A549 (cell line): ENCODE measurements around the gene TTYH2. TPM values are rescaled to one million over a fixed set of nuclear protein-coding genes. Genes with fewer than 3 reads are reported as not detected.
A peak's percentile ranks its signal among the peaks of the same experiment; 100 is the strongest.

Source experiments
- ATAC-seq, 2 experiments: fragments of 200-7000 bp in 1 of 2; fragments of >200 bp in 1 of 2; cut with Nextera tagmentation in 1 of 2; cut with Tn5 transposase in 1 of 2; 3 replicates each; pipeline versions ENCODE4 v1.8.0 to v1.9.1; 2018 to 2020; ENCODE audit warnings: mild to moderate bottlenecking in 1 of 2, moderate library complexity in 1 of 2
- CTCF ChIA-PET: fragments of 300-600 bp; sonication (Branson Sonifier 250); formaldehyde crosslinking; extraction: SDS; loops from one replicate; lab custom pipeline; 2021; ENCODE audit warnings: antibody characterized with exemption, inconsistent platforms; lab: Yijun Ruan, JAX
- POLR2A ChIA-PET: fragments of 350-600 bp; formaldehyde crosslinking; extraction: SDS; loops from one replicate; lab custom pipeline; 2021; ENCODE audit warnings: antibody characterized with exemption, inconsistent platforms; lab: Yijun Ruan, JAX
- DNase-seq, 2 experiments: peaks; one replicate each; pipeline versions ENCODE4 v3.0.0 to v3.0.0-alpha.2; 2011 to 2016; ENCODE audit warnings: low read depth in 1 of 2, low spot score in 1 of 2
- FAIRE-seq: peaks from 2 replicates; lab custom pipeline; 2011; peaks lifted over from hg19 to GRCh38; lab: Jason Lieb, UNC
- H3K27ac ChIP-seq, 2 experiments: fragments of >200 bp; sonication (Bioruptor Twin); formaldehyde crosslinking; 3 replicates each; pipeline ENCODE4 v1.5.1; 2016 to 2017
- H3K4me1 ChIP-seq: fragments of >200 bp; sonication (Bioruptor Twin); formaldehyde crosslinking; 3 replicates; pipeline ENCODE4 v1.6.1; 2016
- H3K4me2 ChIP-seq: fragments of >200 bp; sonication (Bioruptor Twin); formaldehyde crosslinking; 3 replicates; pipeline ENCODE4 v1.6.1; 2016
- H3K4me3 ChIP-seq: fragments of >200 bp; sonication (Bioruptor Twin); formaldehyde crosslinking; 3 replicates; pipeline ENCODE4 v1.5.1; 2016
- H3K9me3 ChIP-seq: fragments of >200 bp; sonication (Bioruptor Twin); formaldehyde crosslinking; 3 replicates; pipeline ENCODE4 v1.6.1; 2016
- BHLHE40 ChIP-seq: IDR thresholded peaks from 2 replicates; pipeline ENCODE4 v1.6.1; 2012; ENCODE audit warnings: low read depth, low read length, inconsistent platforms
- CEBPB ChIP-seq, 2 experiments: fragments of >200 bp in 1 of 2; sonication (Bioruptor Twin) in 1 of 2; formaldehyde crosslinking in 1 of 2; IDR thresholded peaks; 2 replicates each; pipeline ENCODE4 v1.6.1; 2012 to 2016
- CHD2 ChIP-seq: fragments of 150-350 bp; IDR thresholded peaks from 2 replicates; pipeline ENCODE4 v1.6.1; 2014; ENCODE audit warnings: low read length; ENCODE audit not compliant: partially characterized antibody
- CHD4 ChIP-seq: fragments of 200-600 bp; sonication (generic); IDR thresholded peaks from 2 replicates; pipeline ENCODE4 v1.6.1; 2016; ENCODE audit warnings: antibody characterized with exemption, mild to moderate bottlenecking, borderline replicate concordance
- EHF ChIP-seq: fragments of 250-450 bp; sonication (Bioruptor Pico); IDR thresholded peaks from 2 replicates; pipeline ENCODE4 v1.5.0; 2020; ENCODE audit warnings: mild to moderate bottlenecking
- EP300 ChIP-seq, 2 experiments: fragments of >200 bp; sonication (Bioruptor Twin); formaldehyde crosslinking; IDR thresholded peaks; 2 replicates in 1 of 2; 3 replicates in 1 of 2; pipeline ENCODE4 v1.6.1; 2016 to 2017
- FOSB ChIP-seq: fragments of 250-450 bp; sonication (Bioruptor Pico); IDR thresholded peaks from 2 replicates; pipeline ENCODE4 v1.5.0; 2020; ENCODE audit warnings: mild to moderate bottlenecking, moderate library complexity
- GATA3 ChIP-seq: IDR thresholded peaks from 2 replicates; pipeline ENCODE4 v1.6.1; 2012; ENCODE audit warnings: borderline replicate concordance
- HMGXB4 ChIP-seq: fragments of 250-450 bp; sonication (Bioruptor Pico); IDR thresholded peaks from 2 replicates; pipeline ENCODE4 v1.5.0; 2021; ENCODE audit warnings: mild to moderate bottlenecking, moderate library complexity, borderline replicate concordance
- JUN ChIP-seq, 2 experiments: fragments of >200 bp; sonication (Bioruptor Twin); formaldehyde crosslinking; IDR thresholded peaks; 2 replicates in 1 of 2; 3 replicates in 1 of 2; pipeline ENCODE4 v1.6.1; 2016 to 2017
- MAZ ChIP-seq: fragments of 150-350 bp; IDR thresholded peaks from 2 replicates; pipeline ENCODE4 v1.6.1; 2014; ENCODE audit warnings: antibody characterized with exemption, low read depth, low read length, borderline replicate concordance
- NR3C1 ChIP-seq: fragments of >200 bp; sonication (Bioruptor Twin); formaldehyde crosslinking; IDR thresholded peaks from 3 replicates; pipeline ENCODE4 v1.6.1; 2017
- POLR2A ChIP-seq: IDR thresholded peaks from 2 replicates; pipeline ENCODE4 v1.6.1; 2012; ENCODE audit warnings: mild to moderate bottlenecking, low read length
- POLR2AphosphoS2 ChIP-seq: conservative IDR thresholded peaks from 2 replicates; pipeline ENCODE4 v1.6.1; 2012; ENCODE audit warnings: low read length, improper control_type of control experiment, inconsistent platforms
- RFX5 ChIP-seq: fragments of 450-650 bp; IDR thresholded peaks from 2 replicates; pipeline ENCODE4 v1.7.1; 2014; ENCODE audit warnings: antibody characterized with exemption, mild to moderate bottlenecking, moderate library complexity
- RNF2 ChIP-seq: fragments of 200-600 bp; sonication (generic); IDR thresholded peaks from 2 replicates; pipeline ENCODE4 v1.6.1; 2016; ENCODE audit warnings: low read depth, mild to moderate bottlenecking, antibody characterized with exemption, moderate library complexity, borderline replicate concordance
- SREBF2 ChIP-seq: fragments of 450-650 bp; IDR thresholded peaks from 2 replicates; pipeline ENCODE4 v1.6.1; 2014; ENCODE audit warnings: mild to moderate bottlenecking, moderate library complexity
- ZFP36 ChIP-seq: fragments of 450-650 bp; IDR thresholded peaks from 2 replicates; pipeline ENCODE4 v1.6.1; 2014; ENCODE audit warnings: borderline replicate concordance; ENCODE audit not compliant: partially characterized antibody
- ZNF302 ChIP-seq: fragments of 250-450 bp; sonication (Bioruptor Pico); IDR thresholded peaks from 2 replicates; pipeline ENCODE4 v1.9.0; 2021; ENCODE audit warnings: inconsistent platforms, mild to moderate bottlenecking, moderate library complexity
- ZSCAN20 ChIP-seq: fragments of 250-450 bp; sonication (Bioruptor Pico); IDR thresholded peaks from 2 replicates; pipeline ENCODE4 v1.8.0; 2022; ENCODE audit warnings: mild to moderate bottlenecking, moderate library complexity
- WGBS: methylation state at CpG from one replicate; pipeline ENCODE4 v1.1.6; 2017; ENCODE audit errors: missing lambda C conversion rate; 5-methylcytosine and 5-hydroxymethylcytosine counted together
- polyA plus RNA-seq, 4 experiments: library from polyadenylated mRNA; depleted of rRNA in 3 of 4; stranded (reverse); fragments of >200 nt; fragmentation: RNase III in 1 of 4; extraction: RNeasy Plus Mini Kit Qiagen cat#74134 plus additional on column Dnase treatment in 1 of 4; gene quantifications; 2 replicates in 3 of 4; 3 replicates in 1 of 4; pipeline ENCODE4 v1.2.3, GENCODE V29; 2011 to 2017

The TTYH2 gene
- polyA plus RNA-seq, 2 of the 4 experiments (the other 2 are of a cell fraction), result 1.4 to 1.7 TPM

DNA sequence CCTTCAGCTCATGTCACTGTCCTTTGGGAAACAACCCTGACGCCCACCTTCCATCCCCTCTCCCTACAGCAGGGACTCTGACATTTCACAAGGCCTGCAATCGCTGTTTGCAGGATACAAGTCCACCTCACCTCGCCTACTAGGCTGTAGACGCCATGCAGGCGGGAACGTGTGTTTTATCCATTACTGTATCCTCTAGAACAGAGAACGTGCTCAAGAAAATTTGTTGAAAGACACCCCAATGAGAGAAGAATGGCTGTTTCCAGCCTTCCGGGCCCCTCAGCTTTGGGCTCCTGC, 1.5 kb upstream of the TTYH2 start:
- Histone ChIP-seq H3K9me3 (no peaks in the 10 kb centered on the region), H3K4me1 (peaks cover 42% of the 10 kb centered on the region; the same call in 2 of the 3 replicates), H3K4me2 (no peak overlapping the region), H3K27ac (no peak overlapping the region), H3K4me3 (no peak overlapping the region)
- WGBS, result 90% methylated on average over 8 of the region's 8 CpGs
- ChIA-PET CTCF (interaction anchor here (0.6 to 8.6 kb wide), 8 partner anchors 10 to 245 kb away, joined by 3 to 62 read pairs (median 4); partner anchors contain the start of gene BTBD17), POLR2A (no interaction called here)
- no peak for FAIRE-seq
- TF ChIP-seq ZFP36 (no peak), ZNF302 (CRISPR knock-in tag) (no peak), POLR2AphosphoS2 (peak; percentile 61), RNF2 (no peak)
- no peak for DNase-seq
- peak in 1 of 2 experiments; percentile 2; a peak in 5 of 6 replicates for ATAC-seq

DNA sequence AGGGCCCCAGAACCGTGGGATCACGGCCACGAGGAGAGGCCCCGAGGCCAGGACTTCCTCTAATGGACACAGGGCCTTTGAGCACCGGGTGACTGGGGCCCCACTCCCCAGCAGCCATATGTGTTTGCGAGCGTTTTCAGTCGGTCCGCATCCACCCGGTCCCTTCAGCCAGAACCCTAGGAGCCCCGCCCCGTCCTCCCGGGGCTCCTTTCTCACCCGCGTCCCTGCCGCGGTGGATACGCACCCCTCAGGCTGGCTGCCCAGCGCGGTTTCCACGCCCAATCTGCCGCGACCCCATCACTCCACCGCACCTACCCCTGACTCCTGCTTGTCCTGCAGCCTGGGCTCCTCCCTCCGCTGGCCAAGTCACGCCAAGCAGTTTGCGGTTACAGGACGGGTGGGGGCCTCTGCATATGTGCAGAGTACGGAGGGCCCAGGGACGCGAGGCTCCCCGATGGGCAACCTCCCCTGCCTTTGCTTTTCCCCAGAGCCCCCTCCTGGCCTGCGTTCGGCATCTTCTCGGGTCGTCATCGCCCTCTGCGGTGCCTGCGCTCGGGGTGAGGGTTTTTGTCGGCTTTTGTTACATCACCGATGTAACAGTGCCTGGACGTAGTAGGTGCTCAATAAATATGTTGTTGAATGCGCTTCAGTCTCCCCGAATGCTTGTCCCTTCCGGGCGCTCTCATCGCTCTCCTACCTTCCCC, 1.0 kb upstream of the TTYH2 start:
- no peak for FAIRE-seq
- no peak for TF ChIP-seq MAZ
- TF ChIP-seq NR3C1, result no peak
- no peak for TF ChIP-seq RFX5
- no peak for TF ChIP-seq POLR2A
- no peak for TF ChIP-seq ZSCAN20 (CRISPR knock-in tag)
- ChIA-PET CTCF (interaction anchor here (0.6 to 8.6 kb wide), 12 partner anchors 8 to 245 kb away, joined by 3 to 62 read pairs (median 4); partner anchors contain the start of genes BTBD17, GPR142 and RPL38), POLR2A (interaction anchor here (0.8 to 1.2 kb wide), 4 partner anchors 8 to 86 kb away, joined by 3 to 5 read pairs (median 4); no protein-coding TSS in a partner anchor)
- Histone ChIP-seq H3K27ac (peak overlapping the region in 1 of 2 experiments; percentile 76; a peak in 3 of 6 replicates), H3K4me1 (peaks cover 37% of the 10 kb centered on the region; the same call in 2 of the 3 replicates), H3K4me2 (peak overlapping the region; percentile 71), H3K4me3 (0 out of 3 replicates have a peak overlapping the region, but pooled peaks have one; percentile 32), H3K9me3 (no peaks in the 10 kb centered on the region)
- 90% methylated on average over 48 of the region's 48 CpGs for WGBS
- peak; percentile 14 to 28 for ATAC-seq
- no peak for DNase-seq

DNA sequence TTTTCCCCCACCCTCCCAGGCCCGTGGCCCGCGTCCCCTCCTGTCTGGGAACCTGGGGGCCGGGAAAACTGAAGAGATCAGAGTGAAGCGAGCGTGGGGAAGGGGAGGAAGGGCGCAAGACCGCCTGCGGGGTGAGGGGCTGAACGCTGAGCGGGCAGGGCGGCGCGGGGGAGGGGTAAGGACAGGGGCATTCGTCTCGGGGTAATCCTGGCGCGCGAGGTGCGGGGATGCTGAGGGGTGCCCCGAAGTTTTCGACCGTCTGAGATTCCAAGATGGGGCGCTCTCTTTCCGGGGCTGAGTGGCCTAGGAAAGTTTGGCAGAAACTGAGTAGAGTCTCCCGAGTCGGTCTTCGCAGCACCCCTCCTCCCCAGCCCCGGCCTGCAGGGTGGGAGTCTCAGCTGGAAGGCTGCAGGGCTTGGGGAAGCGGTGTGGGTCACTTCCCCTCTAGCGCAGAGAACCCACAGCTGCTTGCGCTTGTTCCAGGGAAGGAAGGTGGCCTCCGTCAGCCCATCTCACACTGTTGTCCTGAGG, 555 bp downstream of the TTYH2 start:
- H3K4me1 ChIP-seq, result peaks cover 22% of the 10 kb centered on the region; the same call in 2 of the 3 replicates
- ChIA-PET POLR2A (interaction anchor here (1.0 to 1.2 kb wide), 3 partner anchors 9 to 11 kb away, joined by 3 to 5 read pairs (median 3); no protein-coding TSS in a partner anchor), CTCF (interaction anchor here (1.3 to 8.6 kb wide), 7 partner anchors 10 to 165 kb away, joined by 3 to 62 read pairs (median 8); partner anchors contain the start of genes BTBD17, GPR142 and RPL38)
- H3K27ac ChIP-seq, result peak overlapping the region; percentile 22 to 76; a peak in 5 of 6 replicates
- no peak for TF ChIP-seq HMGXB4
- no peak for TF ChIP-seq JUN (IDR thresholded peaks at IDR 0.05)
- no peak for TF ChIP-seq EP300 (IDR thresholded peaks at IDR 0.05)
- TF ChIP-seq CEBPB (IDR thresholded peaks at IDR 0.05), result no peak
- no peak for TF ChIP-seq CHD2
- no peak for TF ChIP-seq CHD4
- no peak for TF ChIP-seq EHF (CRISPR knock-in tag)
- TF ChIP-seq BHLHE40, result no peak
- no peak for TF ChIP-seq GATA3
- TF ChIP-seq SREBF2, result no peak
- no peak for TF ChIP-seq POLR2AphosphoS2
- no peak for TF ChIP-seq FOSB (CRISPR knock-in tag)
- no peak for FAIRE-seq
- no peaks in the 10 kb centered on the region for H3K9me3 ChIP-seq
- H3K4me3 ChIP-seq, result peak overlapping the region; percentile 32
- 79% methylated on average over 22 of the region's 33 CpGs for WGBS
- ATAC-seq, result no peak
- peak overlapping the region; percentile 71 for H3K4me2 ChIP-seq
- DNase-seq, result no peak
